ENCODE measurements around the gene TMEM40. TPM values are rescaled to one million over a fixed set of nuclear protein-coding genes. Genes with fewer than 3 reads are reported as not detected.

TMEM40 gene
- polyA plus RNA-seq, 1 of the 3 experiments (the other 2 are of a cell fraction) = 0.05 TPM

DNA sequence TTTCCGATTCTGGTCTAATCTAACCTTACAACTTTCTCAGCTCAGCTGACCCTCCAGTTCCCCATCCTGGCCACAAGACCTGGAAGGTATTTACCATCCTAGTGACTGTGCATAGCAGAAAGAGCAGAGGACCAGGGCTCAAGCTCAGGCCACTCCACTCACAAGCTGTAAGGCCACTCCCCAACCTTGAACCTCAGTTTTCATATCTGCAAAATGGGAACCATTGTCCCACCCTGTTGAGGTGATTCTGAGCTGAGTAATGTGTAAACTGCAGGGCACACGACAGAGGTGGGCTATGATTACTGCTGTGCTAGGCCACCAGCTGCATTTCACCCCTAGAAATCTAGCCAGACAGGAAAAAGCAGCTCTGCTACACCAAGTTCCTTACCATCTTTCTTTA is 21.7 kb downstream of the TMEM40 start:
- no peaks in the 10 kb centered on the region; a peak in 1 of 4 replicates for H3K4me1 ChIP-seq (ENCODE audit: control insufficient read depth in 1 of 2, insufficient read depth in 2 of 2, low read depth in 1 of 2, low read length in 1 of 2)
- WGBS (ENCODE audit: low lambda C conversion rate) = 69% methylated on average over 2 of the region's 2 CpGs
- H3K79me2 ChIP-seq (ENCODE audit: insufficient read depth) = no peaks in the 10 kb centered on the region
- no peak overlapping the region for H3K27ac ChIP-seq (ENCODE audit: low read depth in 2 of 2, low read length in 1 of 2)
- H3K27me3 ChIP-seq (ENCODE audit: insufficient read depth) = no peaks in the 10 kb centered on the region
- no peak overlapping the region for H3K4me3 ChIP-seq (ENCODE audit: low read depth in 2 of 2, low read length in 1 of 2)
- no peaks in the 10 kb centered on the region for H3K9me3 ChIP-seq
- no peak for TF ChIP-seq SIN3A (IDR thresholded peaks at IDR 0.05; ENCODE audit: borderline replicate concordance, low read depth, low read length)
- TF ChIP-seq, protein P1, sequence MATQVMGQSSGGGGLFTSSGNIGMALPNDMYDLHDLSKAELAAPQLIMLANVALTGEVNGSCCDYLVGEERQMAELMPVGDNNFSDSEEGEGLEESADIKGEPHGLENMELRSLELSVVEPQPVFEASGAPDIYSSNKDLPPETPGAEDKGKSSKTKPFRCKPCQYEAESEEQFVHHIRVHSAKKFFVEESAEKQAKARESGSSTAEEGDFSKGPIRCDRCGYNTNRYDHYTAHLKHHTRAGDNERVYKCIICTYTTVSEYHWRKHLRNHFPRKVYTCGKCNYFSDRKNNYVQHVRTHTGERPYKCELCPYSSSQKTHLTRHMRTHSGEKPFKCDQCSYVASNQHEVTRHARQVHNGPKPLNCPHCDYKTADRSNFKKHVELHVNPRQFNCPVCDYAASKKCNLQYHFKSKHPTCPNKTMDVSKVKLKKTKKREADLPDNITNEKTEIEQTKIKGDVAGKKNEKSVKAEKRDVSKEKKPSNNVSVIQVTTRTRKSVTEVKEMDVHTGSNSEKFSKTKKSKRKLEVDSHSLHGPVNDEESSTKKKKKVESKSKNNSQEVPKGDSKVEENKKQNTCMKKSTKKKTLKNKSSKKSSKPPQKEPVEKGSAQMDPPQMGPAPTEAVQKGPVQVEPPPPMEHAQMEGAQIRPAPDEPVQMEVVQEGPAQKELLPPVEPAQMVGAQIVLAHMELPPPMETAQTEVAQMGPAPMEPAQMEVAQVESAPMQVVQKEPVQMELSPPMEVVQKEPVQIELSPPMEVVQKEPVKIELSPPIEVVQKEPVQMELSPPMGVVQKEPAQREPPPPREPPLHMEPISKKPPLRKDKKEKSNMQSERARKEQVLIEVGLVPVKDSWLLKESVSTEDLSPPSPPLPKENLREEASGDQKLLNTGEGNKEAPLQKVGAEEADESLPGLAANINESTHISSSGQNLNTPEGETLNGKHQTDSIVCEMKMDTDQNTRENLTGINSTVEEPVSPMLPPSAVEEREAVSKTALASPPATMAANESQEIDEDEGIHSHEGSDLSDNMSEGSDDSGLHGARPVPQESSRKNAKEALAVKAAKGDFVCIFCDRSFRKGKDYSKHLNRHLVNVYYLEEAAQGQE (IDR thresholded peaks at IDR 0.05; ENCODE audit: low read depth, low read length) = no peak
- no peak for TF ChIP-seq PBX3 (IDR thresholded peaks at IDR 0.05)
- TF ChIP-seq RXRA (IDR thresholded peaks at IDR 0.05; ENCODE audit: borderline replicate concordance, low read depth) = no peak
- TF ChIP-seq IRF3 (IDR thresholded peaks at IDR 0.05; ENCODE audit: low read depth, low read length) = no peak
- TF ChIP-seq MEF2A (IDR thresholded peaks at IDR 0.05; ENCODE audit: borderline replicate concordance, low read depth) = no peak
- no peak for TF ChIP-seq EP300 (IDR thresholded peaks at IDR 0.05; ENCODE audit: borderline replicate concordance in 1 of 2, low read depth in 1 of 2, low read length in 1 of 2)
- TF ChIP-seq POLR2AphosphoS5 (IDR thresholded peaks at IDR 0.05; ENCODE audit: low read depth, low read length) = no peak
- TF ChIP-seq MXI1 (IDR thresholded peaks at IDR 0.05; ENCODE audit: low read depth, low read length) = no peak
- no peak for TF ChIP-seq CHD2 (IDR thresholded peaks at IDR 0.05; ENCODE audit: low read length, partially characterized antibody)
- no peak for TF ChIP-seq SMC3 (IDR thresholded peaks at IDR 0.05; ENCODE audit: low read depth, low read length)
- TF ChIP-seq GATA2 (CRISPR knock-in tag; IDR thresholded peaks at IDR 0.05) = no peak
- no peak for TF ChIP-seq TAF1 (IDR thresholded peaks at IDR 0.05; ENCODE audit: borderline replicate concordance, low read depth, low read length)
- TF ChIP-seq RCOR1 (IDR thresholded peaks at IDR 0.05; ENCODE audit: low read length) = no peak
- TF ChIP-seq GABPA (IDR thresholded peaks at IDR 0.05; ENCODE audit: low read depth) = no peak
- no peak for TF ChIP-seq NRF1 (IDR thresholded peaks at IDR 0.05; ENCODE audit: low read depth, low read length)
- CTCF ChIA-PET = interaction anchor here (1.1 to 1.6 kb wide), 2 partner anchors 18 to 31 kb away, joined by 3 to 5 read pairs; no protein-coding TSS in a partner anchor
- no peaks in the 10 kb centered on the region for H3K36me3 ChIP-seq (replicated peaks in 1 of 2; ENCODE audit: control insufficient read depth in 1 of 2, insufficient read depth in 2 of 2, low read length in 1 of 2)
- no peak overlapping the region for H3K9ac ChIP-seq
- H3F3A ChIP-seq (replicated peaks; ENCODE audit: insufficient read depth) = no peaks in the 10 kb centered on the region
- H4K20me1 ChIP-seq (ENCODE audit: insufficient read depth) = no peaks in the 10 kb centered on the region
- no peak for DNase-seq
- H3K9me2 ChIP-seq = no peaks in the 10 kb centered on the region
- no peak overlapping the region for H2AFZ ChIP-seq (ENCODE audit: low read depth)
- no peak overlapping the region for H3K4me2 ChIP-seq
- POLR2A ChIA-PET = no interaction called here

Measured in SK-N-SH (cell line).